IMR-90 (cell line): ENCODE data around the gene FKBP1B. TPM values are rescaled to one million over a fixed set of nuclear protein-coding genes. Genes with fewer than 3 reads are reported as not detected.

ENCODE experiments used
- ATAC-seq: fragments of 200-7000 bp; cut with Tn5 transposase; 2 replicates; pipeline ENCODE4 v1.9.1; 2020; ENCODE audit warnings: low read depth, mild to moderate bottlenecking, moderate library complexity
- BruUV-seq: library from RNA; stranded (reverse); fragments of 400-500 nt; replicated peaks from 2 replicates; lab custom pipeline; 2021; lab: Mats Ljungman, UMichigan
- CTCF ChIA-PET: fragments of 300-600 bp; formaldehyde crosslinking; extraction: SDS; loops from one replicate; lab custom pipeline; 2021; ENCODE audit warnings: antibody characterized with exemption; lab: Yijun Ruan, JAX
- POLR2A ChIA-PET: fragments of 300-600 bp; sonication (Branson Sonifier 250); formaldehyde crosslinking; loops from one replicate; lab custom pipeline; 2022; ENCODE audit warnings: antibody characterized with exemption; ENCODE audit not compliant: unreplicated experiment; lab: Charles Lee
- DNase-seq: peaks from one replicate; pipeline ENCODE4 v3.0.0; 2013
- H2AFZ ChIP-seq: replicated peaks from 2 replicates; pipeline ENCODE3; 2013; ENCODE audit warnings: low read length, mild to moderate bottlenecking; ENCODE audit not compliant: poor library complexity
- H2AK5ac ChIP-seq: 2 replicates; pipeline ENCODE4 v1.6.1; 2013; ENCODE audit warnings: low read depth, low read length, inconsistent platforms
- H2AK9ac ChIP-seq: replicated peaks from 2 replicates; pipeline ENCODE3; 2013; ENCODE audit warnings: mild to moderate bottlenecking, low read depth, low read length, moderate library complexity; ENCODE audit not compliant: poor library complexity
- H2BK120ac ChIP-seq: 2 replicates; pipeline ENCODE4 v1.6.1; 2013; ENCODE audit warnings: low read depth, low read length, inconsistent platforms
- H2BK15ac ChIP-seq: 3 replicates; pipeline ENCODE4 v1.6.1; 2013; ENCODE audit warnings: low read depth, low read length, inconsistent platforms
- H2BK20ac ChIP-seq: 2 replicates; pipeline ENCODE4 v1.6.1; 2013; ENCODE audit warnings: low read depth, mild to moderate bottlenecking, inconsistent platforms, low read length, moderate library complexity
- H2BK5ac ChIP-seq: 2 replicates; pipeline ENCODE4 v1.6.1; 2013; ENCODE audit warnings: mild to moderate bottlenecking, low read depth, low read length, inconsistent platforms; ENCODE audit not compliant: poor library complexity, severe bottlenecking
- H3K14ac ChIP-seq: replicated peaks from 2 replicates; pipeline ENCODE4 v1.6.1; 2013; ENCODE audit warnings: low read depth, low read length, inconsistent platforms
- H3K18ac ChIP-seq: 2 replicates; pipeline ENCODE4 v1.6.1; 2013; ENCODE audit warnings: low read depth, low read length, control low read depth
- H3K23ac ChIP-seq: 2 replicates; pipeline ENCODE4 v1.6.1; 2013; ENCODE audit warnings: low read depth, low read length, inconsistent platforms
- H3K27ac ChIP-seq: 2 replicates; pipeline ENCODE4 v1.5.1; 2013; ENCODE audit warnings: mild to moderate bottlenecking, control low read depth, low read length; ENCODE audit not compliant: insufficient read depth
- H3K27me3 ChIP-seq: 2 replicates; pipeline ENCODE4 v1.6.1; 2013; ENCODE audit warnings: low read length; ENCODE audit not compliant: control insufficient read depth, insufficient read depth
- H3K36me3 ChIP-seq: 2 replicates; pipeline ENCODE4 v1.6.1; 2013; ENCODE audit warnings: low read length, mixed read lengths; ENCODE audit not compliant: control insufficient read depth, insufficient read depth
- H3K4ac ChIP-seq: 2 replicates; pipeline ENCODE4 v1.6.1; 2013; ENCODE audit warnings: low read depth, low read length, inconsistent platforms
- H3K4me1 ChIP-seq: 2 replicates; pipeline ENCODE4 v1.6.1; 2013; ENCODE audit warnings: low read length, mixed read lengths; ENCODE audit not compliant: control insufficient read depth, insufficient read depth
- H3K4me2 ChIP-seq: 2 replicates; pipeline ENCODE4 v1.6.1; 2013; ENCODE audit warnings: low read depth, mild to moderate bottlenecking, control low read depth, low read length, moderate library complexity
- H3K4me3 ChIP-seq: 2 replicates; pipeline ENCODE4 v1.5.1; 2013; ENCODE audit warnings: low read depth, mild to moderate bottlenecking, control low read depth, low read length, moderate library complexity; ENCODE audit not compliant: insufficient read depth
- H3K56ac ChIP-seq: 2 replicates; pipeline ENCODE4 v1.6.1; 2013; ENCODE audit warnings: low read length, inconsistent platforms; ENCODE audit not compliant: insufficient read depth; ENCODE audit errors: extremely low read depth
- H3K79me1 ChIP-seq, 2 experiments: 2 replicates each; pipeline ENCODE4 v1.6.1; 2013; ENCODE audit warnings: low read length in 2 of 2, inconsistent platforms in 1 of 2, low read depth in 1 of 2
- H3K9ac ChIP-seq: 2 replicates; pipeline ENCODE4 v1.6.1; 2013; ENCODE audit warnings: low read depth, low read length, control low read depth
- H3K9me1 ChIP-seq: 2 replicates; pipeline ENCODE4 v1.6.1; 2013; ENCODE audit warnings: low read length, inconsistent platforms; ENCODE audit not compliant: insufficient read depth
- H3K9me3 ChIP-seq: 2 replicates; pipeline ENCODE4 v1.6.1; 2013; ENCODE audit warnings: low read length; ENCODE audit not compliant: control insufficient read depth, insufficient read depth
- H4K20me1 ChIP-seq: 2 replicates; pipeline ENCODE4 v1.6.1; 2013; ENCODE audit warnings: low read length, inconsistent platforms; ENCODE audit not compliant: insufficient read depth
- H4K5ac ChIP-seq: 2 replicates; pipeline ENCODE4 v1.6.1; 2013; ENCODE audit warnings: mild to moderate bottlenecking, low read depth, low read length, control low read depth
- H4K8ac ChIP-seq, 2 experiments: 2 replicates each; pipeline ENCODE4 v1.6.1; 2013; ENCODE audit warnings: low read depth in 2 of 2, low read length in 2 of 2, control low read depth in 1 of 2, inconsistent platforms in 1 of 2
- H4K91ac ChIP-seq: 2 replicates; pipeline ENCODE4 v1.6.1; 2013; ENCODE audit warnings: low read depth, low read length, inconsistent platforms; ENCODE audit not compliant: insufficient read depth
- BHLHE40 ChIP-seq: fragments of 150-350 bp; IDR thresholded peaks from 2 replicates; pipeline ENCODE4 v1.6.1; 2016; ENCODE audit warnings: mild to moderate bottlenecking, low read depth, low read length
- CEBPB ChIP-seq: IDR thresholded peaks from 2 replicates; pipeline ENCODE4 v1.6.1; 2012; ENCODE audit warnings: low read depth, low read length, improper control_type of control experiment
- CHD1 ChIP-seq: IDR thresholded peaks from 2 replicates; pipeline ENCODE4 v1.6.1; 2012; ENCODE audit warnings: low read depth, low read length, improper control_type of control experiment
- CTCF ChIP-seq: conservative IDR thresholded peaks from 2 replicates; pipeline ENCODE4 v1.5.1; 2012; ENCODE audit warnings: mild to moderate bottlenecking, low read depth, low read length, improper control_type of control experiment
- FOS ChIP-seq: fragments of 150-350 bp; IDR thresholded peaks from 2 replicates; pipeline ENCODE4 v1.6.1; 2016; ENCODE audit warnings: low read depth, low read length
- MAFK ChIP-seq: IDR thresholded peaks from 2 replicates; pipeline ENCODE4 v1.6.1; 2012; ENCODE audit warnings: low read depth, low read length, improper control_type of control experiment
- MAZ ChIP-seq: IDR thresholded peaks from 2 replicates; pipeline ENCODE4 v1.6.1; 2012; ENCODE audit warnings: low read depth, mild to moderate bottlenecking, low read length, improper control_type of control experiment, moderate library complexity, borderline replicate concordance
- MXI1 ChIP-seq: IDR thresholded peaks from 2 replicates; pipeline ENCODE4 v1.6.1; 2012; ENCODE audit warnings: low read depth, mild to moderate bottlenecking, low read length, moderate library complexity, borderline replicate concordance
- NFE2L2 ChIP-seq: fragments of 150-350 bp; IDR thresholded peaks from 2 replicates; pipeline ENCODE4 v1.6.1; 2016; ENCODE audit warnings: low read depth, mild to moderate bottlenecking, low read length
- POLR2A ChIP-seq: IDR thresholded peaks from 2 replicates; pipeline ENCODE4 v1.6.1; 2012; ENCODE audit warnings: mild to moderate bottlenecking, low read depth, low read length
- RAD21 ChIP-seq: IDR thresholded peaks from 2 replicates; pipeline ENCODE4 v1.6.1; 2012; ENCODE audit warnings: low read length, improper control_type of control experiment
- RCOR1 ChIP-seq: IDR thresholded peaks from 2 replicates; pipeline ENCODE4 v1.6.1; 2012; ENCODE audit warnings: mild to moderate bottlenecking, low read length, improper control_type of control experiment; ENCODE audit not compliant: insufficient replicate concordance
- RFX5 ChIP-seq: IDR thresholded peaks from 2 replicates; pipeline ENCODE4 v1.8.0; 2012; ENCODE audit warnings: low read depth, mild to moderate bottlenecking, low read length, moderate library complexity
- SMC3 ChIP-seq: fragments of 150-350 bp; IDR thresholded peaks from 2 replicates; pipeline ENCODE4 v1.6.1; 2016; ENCODE audit warnings: low read depth, mild to moderate bottlenecking, antibody characterized with exemption, low read length, moderate library complexity
- whole genome bisulfite sequencing, 2 experiments: methylation state at CpG; one replicate each; pipeline versions ENCODE4 v1.1.5 to v1.1.7; 2013; ENCODE audit warnings: missing lambda C conversion rate in 2 of 2; ENCODE audit not compliant: insufficient read length in 1 of 2; ENCODE audit errors: extremely low coverage in 2 of 2; 5-methylcytosine and 5-hydroxymethylcytosine counted together
- dilution Hi-C: fragments of 300-500 bp; cut with HindIII; formaldehyde crosslinking; loops from one replicate; pipeline ENCODE4 v1.14.3; 2018; ENCODE audit warnings: low sequenced_read_pairs; ENCODE audit not compliant: unreplicated experiment
- in situ Hi-C: fragments of 300-500 bp; cut with MboI; formaldehyde crosslinking; loops from 3 replicates; pipeline ENCODE4 v1.14.3; 2019; ENCODE audit warnings: low sequenced_read_pairs, inconsistent platforms, mixed read lengths
- intact Hi-C: fragments of 100-400 bp; cut with micrococcal nuclease; formaldehyde crosslinking; loops from 2 replicates; pipeline ENCODE4 v1.10.0; 2022
- polyA plus RNA-seq, 3 experiments: library from polyadenylated mRNA; depleted of rRNA; stranded (reverse); fragments of >200 nt; gene quantifications; 2 replicates each; pipeline ENCODE4 v1.2.3, GENCODE V29; 2012; ENCODE audit warnings: low replicate concordance in 1 of 3
- total RNA-seq: library from RNA; depleted of rRNA; stranded (reverse); fragments of >200 nt; gene quantifications from 2 replicates; pipeline ENCODE4 v1.2.3, GENCODE V29; 2012
- TF ChIP-seq, protein P1 (sequence below): fragments of 150-350 bp; IDR thresholded peaks from 2 replicates; pipeline ENCODE4 v1.6.1; 2016; ENCODE audit warnings: low read depth, mild to moderate bottlenecking, low read length, moderate library complexity, borderline replicate concordance
- TF ChIP-seq, protein P2 (sequence below): fragments of 150-350 bp; IDR thresholded peaks from 2 replicates; pipeline ENCODE4 v1.6.1; 2017; ENCODE audit warnings: mild to moderate bottlenecking, antibody characterized with exemption, low read length, low read depth

FKBP1B gene
- total and polyA plus RNA-seq, 2 of the 4 experiments (the other 2 are of a cell fraction): 10.2 to 15.1 TPM

DNA sequence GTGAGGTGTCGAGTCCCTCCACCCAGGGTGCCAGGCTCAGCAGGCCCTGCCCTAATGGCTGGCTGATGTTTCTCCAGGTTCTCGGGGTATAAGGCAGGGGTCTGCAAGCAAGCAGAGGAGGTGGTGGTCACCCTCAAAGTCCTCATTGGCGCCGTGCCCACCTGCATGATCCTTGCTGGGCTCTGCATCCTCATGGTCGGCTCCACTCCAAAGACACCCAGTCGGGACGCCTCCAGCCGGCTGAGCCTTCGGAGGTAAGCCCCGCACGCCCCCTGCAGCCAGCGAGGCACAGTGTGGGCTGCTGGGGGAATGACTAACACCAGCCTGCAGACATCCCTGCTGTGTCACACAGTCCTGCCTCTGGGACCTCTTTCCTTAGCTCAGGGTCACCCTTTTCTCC lies 25.5 kb upstream of the FKBP1B start:
- DNase-seq: peak; percentile 36
- no peak overlapping the region for H4K8ac ChIP-seq
- H3K36me3 ChIP-seq: peaks cover 11% of the 10 kb centered on the region
- H3K4me2 ChIP-seq: no peak overlapping the region
- no peak overlapping the region for H3K56ac ChIP-seq
- ATAC-seq: peak; percentile 85
- TF ChIP-seq NFE2L2 (no peak), SMC3 (peak; percentile 38), MAZ (no peak), CTCF (peak; percentile 59), RCOR1 (no peak), MXI1 (no peak), POLR2A (no peak), FOS (no peak), MAFK (no peak), BHLHE40 (no peak), RFX5 (no peak), CHD1 (no peak), RAD21 (peak; percentile 68), CEBPB (no peak)
- TF ChIP-seq, protein P1, sequence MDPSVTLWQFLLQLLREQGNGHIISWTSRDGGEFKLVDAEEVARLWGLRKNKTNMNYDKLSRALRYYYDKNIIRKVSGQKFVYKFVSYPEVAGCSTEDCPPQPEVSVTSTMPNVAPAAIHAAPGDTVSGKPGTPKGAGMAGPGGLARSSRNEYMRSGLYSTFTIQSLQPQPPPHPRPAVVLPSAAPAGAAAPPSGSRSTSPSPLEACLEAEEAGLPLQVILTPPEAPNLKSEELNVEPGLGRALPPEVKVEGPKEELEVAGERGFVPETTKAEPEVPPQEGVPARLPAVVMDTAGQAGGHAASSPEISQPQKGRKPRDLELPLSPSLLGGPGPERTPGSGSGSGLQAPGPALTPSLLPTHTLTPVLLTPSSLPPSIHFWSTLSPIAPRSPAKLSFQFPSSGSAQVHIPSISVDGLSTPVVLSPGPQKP: no peak
- TF ChIP-seq, protein P2, sequence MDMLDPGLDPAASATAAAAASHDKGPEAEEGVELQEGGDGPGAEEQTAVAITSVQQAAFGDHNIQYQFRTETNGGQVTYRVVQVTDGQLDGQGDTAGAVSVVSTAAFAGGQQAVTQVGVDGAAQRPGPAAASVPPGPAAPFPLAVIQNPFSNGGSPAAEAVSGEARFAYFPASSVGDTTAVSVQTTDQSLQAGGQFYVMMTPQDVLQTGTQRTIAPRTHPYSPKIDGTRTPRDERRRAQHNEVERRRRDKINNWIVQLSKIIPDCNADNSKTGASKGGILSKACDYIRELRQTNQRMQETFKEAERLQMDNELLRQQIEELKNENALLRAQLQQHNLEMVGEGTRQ: no peak
- no peak overlapping the region for H3K4me3 ChIP-seq
- H3K79me1 ChIP-seq: peaks cover 0 to 12% of the 10 kb centered on the region in 2 experiments; a peak in 2 of 4 replicates
- no peaks in the 10 kb centered on the region for H3K27me3 ChIP-seq
- no peak overlapping the region for H3K27ac ChIP-seq
- no peaks in the 10 kb centered on the region for H3K4me1 ChIP-seq
- H4K5ac ChIP-seq: no peak overlapping the region
- ChIA-PET CTCF (no interaction called here), POLR2A (no interaction called here)
- WGBS, 2 experiments: 59% methylated on average over 12 of the region's 12 CpGs; no CpG with 5 or more reads in 1 of the 2 experiments
- no peaks in the 10 kb centered on the region; the same call in 1 of the 2 replicates for H4K20me1 ChIP-seq
- intact Hi-C loops: no loop called here
- dilution Hi-C loops: no loop called here
- no peak overlapping the region for H3K4ac ChIP-seq
- no peak overlapping the region for H2BK20ac ChIP-seq
- 0 out of 2 replicates have a peak, but pooled peaks cover 9% of the 10 kb centered on the region for H3K9me1 ChIP-seq
- H2AK9ac ChIP-seq: peak overlapping the region; percentile 3
- in situ Hi-C loops: no loop called here
- H3K9me3 ChIP-seq: no peaks in the 10 kb centered on the region
- no peak overlapping the region for H2BK120ac ChIP-seq
- H2AK5ac ChIP-seq: no peak overlapping the region
- no peak overlapping the region for H3K14ac ChIP-seq
- H4K91ac ChIP-seq: no peak overlapping the region
- H3K9ac ChIP-seq: no peak overlapping the region
- H3K23ac ChIP-seq: no peak overlapping the region
- no peak overlapping the region for H2BK15ac ChIP-seq
- peak overlapping the region; percentile 71 for H2AFZ ChIP-seq
- no peak overlapping the region for H3K18ac ChIP-seq
- BruUV-seq: no TSS peak
- H2BK5ac ChIP-seq: no peak overlapping the region
